Measurements from ENCODE around the gene DRC7. TPM values are rescaled to one million over a fixed set of nuclear protein-coding genes. Genes with fewer than 3 reads are reported as not detected.

Gene DRC7
- polyA plus RNA-seq, 1 donor from 2014 or later, result 1.4 TPM

DNA sequence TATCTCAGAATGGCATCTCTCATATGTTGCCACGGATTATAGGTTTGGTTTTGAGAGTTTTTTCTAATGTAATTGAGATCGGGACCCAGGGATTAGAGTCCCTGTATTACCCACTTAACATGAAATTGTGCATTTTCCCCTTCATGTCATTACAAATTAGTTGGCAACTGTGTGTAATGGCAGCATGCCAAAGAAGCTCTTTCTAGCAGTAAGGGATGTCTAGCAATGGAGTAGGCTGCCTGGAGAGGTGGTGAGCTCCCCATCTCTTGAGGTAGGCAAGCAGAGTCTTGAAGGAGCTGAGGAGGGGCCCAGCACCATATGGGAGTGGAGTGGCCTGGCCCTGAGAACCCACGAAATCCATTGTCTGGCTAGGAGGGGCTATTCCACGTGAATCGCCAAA lies 30.9 kb downstream of the DRC7 start:
- Histone ChIP-seq H3K9me2 (ENCODE audit: insufficient read depth, low read length) (no peaks in the 10 kb centered on the region), H3F3A (ENCODE audit: insufficient read depth, low read length, poor library complexity, severe bottlenecking) (no peaks in the 10 kb centered on the region), H3K27ac (ENCODE audit: low read length) (no peak overlapping the region), H2AFZ (ENCODE audit: low read depth, low read length) (no peak overlapping the region), H3K9me3 (ENCODE audit: low read length) (no peaks in the 10 kb centered on the region), H4K20me1 (ENCODE audit: insufficient read depth) (no peaks in the 10 kb centered on the region), H3K79me2 (replicated peaks; ENCODE audit: insufficient read depth, low read length) (no peaks in the 10 kb centered on the region), H3K4me3 (ENCODE audit: low read length) (no peak overlapping the region), H3K4me2 (ENCODE audit: low read length) (no peak overlapping the region), H3K9ac (ENCODE audit: low read length) (no peak overlapping the region), H3K27me3 (ENCODE audit: insufficient read depth, low read depth, low read length) (no peaks in the 10 kb centered on the region), H3K36me3 (ENCODE audit: insufficient read depth, low read length) (no peaks in the 10 kb centered on the region)
- TF ChIP-seq SMC3 (conservative IDR thresholded peaks at IDR 0.05; ENCODE audit: poor library complexity) (no peak), RAD21 (conservative IDR thresholded peaks at IDR 0.05) (no peak), POLR2AphosphoS5 (IDR thresholded peaks at IDR 0.05) (no peak), EP300 (conservative IDR thresholded peaks at IDR 0.05; ENCODE audit: poor library complexity, severe bottlenecking) (no peak), TAF1 (IDR thresholded peaks at IDR 0.05; ENCODE audit: low read depth) (no peak), MXI1 (conservative IDR thresholded peaks at IDR 0.05; ENCODE audit: poor library complexity, severe bottlenecking) (no peak), EZH2 (IDR thresholded peaks at IDR 0.05; ENCODE audit: borderline replicate concordance, insufficient read depth, low read length, poor library complexity, severe bottlenecking) (no peak)
- TF ChIP-seq, protein P1, sequence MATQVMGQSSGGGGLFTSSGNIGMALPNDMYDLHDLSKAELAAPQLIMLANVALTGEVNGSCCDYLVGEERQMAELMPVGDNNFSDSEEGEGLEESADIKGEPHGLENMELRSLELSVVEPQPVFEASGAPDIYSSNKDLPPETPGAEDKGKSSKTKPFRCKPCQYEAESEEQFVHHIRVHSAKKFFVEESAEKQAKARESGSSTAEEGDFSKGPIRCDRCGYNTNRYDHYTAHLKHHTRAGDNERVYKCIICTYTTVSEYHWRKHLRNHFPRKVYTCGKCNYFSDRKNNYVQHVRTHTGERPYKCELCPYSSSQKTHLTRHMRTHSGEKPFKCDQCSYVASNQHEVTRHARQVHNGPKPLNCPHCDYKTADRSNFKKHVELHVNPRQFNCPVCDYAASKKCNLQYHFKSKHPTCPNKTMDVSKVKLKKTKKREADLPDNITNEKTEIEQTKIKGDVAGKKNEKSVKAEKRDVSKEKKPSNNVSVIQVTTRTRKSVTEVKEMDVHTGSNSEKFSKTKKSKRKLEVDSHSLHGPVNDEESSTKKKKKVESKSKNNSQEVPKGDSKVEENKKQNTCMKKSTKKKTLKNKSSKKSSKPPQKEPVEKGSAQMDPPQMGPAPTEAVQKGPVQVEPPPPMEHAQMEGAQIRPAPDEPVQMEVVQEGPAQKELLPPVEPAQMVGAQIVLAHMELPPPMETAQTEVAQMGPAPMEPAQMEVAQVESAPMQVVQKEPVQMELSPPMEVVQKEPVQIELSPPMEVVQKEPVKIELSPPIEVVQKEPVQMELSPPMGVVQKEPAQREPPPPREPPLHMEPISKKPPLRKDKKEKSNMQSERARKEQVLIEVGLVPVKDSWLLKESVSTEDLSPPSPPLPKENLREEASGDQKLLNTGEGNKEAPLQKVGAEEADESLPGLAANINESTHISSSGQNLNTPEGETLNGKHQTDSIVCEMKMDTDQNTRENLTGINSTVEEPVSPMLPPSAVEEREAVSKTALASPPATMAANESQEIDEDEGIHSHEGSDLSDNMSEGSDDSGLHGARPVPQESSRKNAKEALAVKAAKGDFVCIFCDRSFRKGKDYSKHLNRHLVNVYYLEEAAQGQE (IDR thresholded peaks at IDR 0.05; ENCODE audit: borderline replicate concordance), result no peak
- TF ChIP-seq, protein P2, sequence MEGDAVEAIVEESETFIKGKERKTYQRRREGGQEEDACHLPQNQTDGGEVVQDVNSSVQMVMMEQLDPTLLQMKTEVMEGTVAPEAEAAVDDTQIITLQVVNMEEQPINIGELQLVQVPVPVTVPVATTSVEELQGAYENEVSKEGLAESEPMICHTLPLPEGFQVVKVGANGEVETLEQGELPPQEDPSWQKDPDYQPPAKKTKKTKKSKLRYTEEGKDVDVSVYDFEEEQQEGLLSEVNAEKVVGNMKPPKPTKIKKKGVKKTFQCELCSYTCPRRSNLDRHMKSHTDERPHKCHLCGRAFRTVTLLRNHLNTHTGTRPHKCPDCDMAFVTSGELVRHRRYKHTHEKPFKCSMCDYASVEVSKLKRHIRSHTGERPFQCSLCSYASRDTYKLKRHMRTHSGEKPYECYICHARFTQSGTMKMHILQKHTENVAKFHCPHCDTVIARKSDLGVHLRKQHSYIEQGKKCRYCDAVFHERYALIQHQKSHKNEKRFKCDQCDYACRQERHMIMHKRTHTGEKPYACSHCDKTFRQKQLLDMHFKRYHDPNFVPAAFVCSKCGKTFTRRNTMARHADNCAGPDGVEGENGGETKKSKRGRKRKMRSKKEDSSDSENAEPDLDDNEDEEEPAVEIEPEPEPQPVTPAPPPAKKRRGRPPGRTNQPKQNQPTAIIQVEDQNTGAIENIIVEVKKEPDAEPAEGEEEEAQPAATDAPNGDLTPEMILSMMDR (IDR thresholded peaks at IDR 0.05; ENCODE audit: poor library complexity, severe bottlenecking), result no peak

DNA sequence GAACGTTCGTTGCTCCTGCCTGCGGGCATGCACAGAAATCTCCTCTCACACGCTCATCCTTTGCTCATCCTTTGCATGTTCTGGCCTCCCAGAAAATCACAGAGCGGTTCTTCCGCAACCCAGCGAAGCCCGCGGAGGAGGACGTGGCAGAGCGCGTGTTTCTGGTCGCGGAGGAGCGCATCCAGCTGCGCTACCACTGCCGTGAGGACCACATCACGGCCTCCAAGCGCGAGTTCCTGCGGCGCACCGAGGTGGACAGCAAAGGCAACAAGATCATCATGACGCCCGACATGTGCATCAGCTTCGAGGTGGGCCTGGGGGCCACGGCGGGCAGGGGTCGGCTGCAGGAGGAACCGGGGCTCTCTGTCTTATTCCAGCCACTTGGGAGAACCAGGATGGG lies 31.4 kb downstream of the DRC7 start:
- H3K4me3 ChIP-seq (ENCODE audit: low read length), result no peak overlapping the region
- no peaks in the 10 kb centered on the region for H3K9me3 ChIP-seq (ENCODE audit: low read length)
- no peaks in the 10 kb centered on the region for H4K20me1 ChIP-seq (ENCODE audit: insufficient read depth)
- H3K9me2 ChIP-seq (ENCODE audit: insufficient read depth, low read length), result no peaks in the 10 kb centered on the region
- TF ChIP-seq MXI1 (conservative IDR thresholded peaks at IDR 0.05; ENCODE audit: poor library complexity, severe bottlenecking), result no peak
- no peak overlapping the region for H2AFZ ChIP-seq (ENCODE audit: low read depth, low read length)
- no peaks in the 10 kb centered on the region for H3K36me3 ChIP-seq (ENCODE audit: insufficient read depth, low read length)
- H3K4me2 ChIP-seq (ENCODE audit: low read length), result no peak overlapping the region
- no peak overlapping the region for H3K27ac ChIP-seq (ENCODE audit: low read length)
- no peak overlapping the region for H3K9ac ChIP-seq (ENCODE audit: low read length)
- no peaks in the 10 kb centered on the region for H3K27me3 ChIP-seq (ENCODE audit: insufficient read depth, low read depth, low read length)
- H3F3A ChIP-seq (ENCODE audit: insufficient read depth, low read length, poor library complexity, severe bottlenecking), result no peaks in the 10 kb centered on the region
- H3K79me2 ChIP-seq (replicated peaks; ENCODE audit: insufficient read depth, low read length), result no peaks in the 10 kb centered on the region

DNA sequence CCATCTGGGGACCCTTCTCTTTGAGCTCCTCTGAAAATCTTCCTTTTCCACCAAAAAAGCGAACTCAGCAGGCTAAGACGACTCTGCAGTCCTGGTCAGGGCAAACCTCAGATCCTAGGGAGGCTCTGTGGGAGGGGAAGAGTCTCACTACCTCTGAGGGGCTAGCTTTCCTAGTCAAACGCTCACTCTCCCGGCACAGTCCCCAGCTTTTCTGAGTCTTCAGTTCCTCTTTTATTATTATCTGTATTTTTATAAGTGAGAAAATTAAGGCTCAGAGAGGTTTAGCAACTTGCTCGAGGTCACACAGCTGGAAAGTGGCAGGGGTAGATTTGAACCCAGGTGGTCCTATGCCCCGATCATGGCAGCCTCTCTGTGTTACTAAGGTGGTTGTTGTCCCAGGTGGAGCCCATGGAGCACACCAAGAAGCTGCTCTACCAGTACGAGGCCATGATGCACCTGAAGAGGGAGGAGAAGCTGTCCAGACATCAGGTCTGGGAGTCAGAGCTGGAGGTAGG lies 31.9 kb downstream of the DRC7 start:
- H3K9me3 ChIP-seq (ENCODE audit: low read length), result no peaks in the 10 kb centered on the region
- no peaks in the 10 kb centered on the region for H4K20me1 ChIP-seq (ENCODE audit: insufficient read depth)
- no peaks in the 10 kb centered on the region for H3K27me3 ChIP-seq (ENCODE audit: insufficient read depth, low read depth, low read length)
- no peaks in the 10 kb centered on the region for H3K79me2 ChIP-seq (replicated peaks; ENCODE audit: insufficient read depth, low read length)
- no peaks in the 10 kb centered on the region for H3K9me2 ChIP-seq (ENCODE audit: insufficient read depth, low read length)
- TF ChIP-seq TAF1 (IDR thresholded peaks at IDR 0.05; ENCODE audit: low read depth) (no peak), SMC3 (conservative IDR thresholded peaks at IDR 0.05; ENCODE audit: poor library complexity) (no peak), MXI1 (conservative IDR thresholded peaks at IDR 0.05; ENCODE audit: poor library complexity, severe bottlenecking) (no peak), POLR2AphosphoS5 (IDR thresholded peaks at IDR 0.05) (no peak), EP300 (conservative IDR thresholded peaks at IDR 0.05; ENCODE audit: poor library complexity, severe bottlenecking) (no peak), EZH2 (IDR thresholded peaks at IDR 0.05; ENCODE audit: borderline replicate concordance, insufficient read depth, low read length, poor library complexity, severe bottlenecking) (no peak), RAD21 (conservative IDR thresholded peaks at IDR 0.05) (no peak)
- TF ChIP-seq, protein P2 (IDR thresholded peaks at IDR 0.05; ENCODE audit: poor library complexity, severe bottlenecking), result no peak
- TF ChIP-seq, protein P1 (IDR thresholded peaks at IDR 0.05; ENCODE audit: borderline replicate concordance), result no peak
- no peaks in the 10 kb centered on the region for H3F3A ChIP-seq (ENCODE audit: insufficient read depth, low read length, poor library complexity, severe bottlenecking)
- H3K4me2 ChIP-seq (ENCODE audit: low read length), result no peak overlapping the region
- no peak overlapping the region for H3K27ac ChIP-seq (ENCODE audit: low read length)
- no peak overlapping the region for H2AFZ ChIP-seq (ENCODE audit: low read depth, low read length)
- H3K36me3 ChIP-seq (ENCODE audit: insufficient read depth, low read length), result no peaks in the 10 kb centered on the region
- no peak overlapping the region for H3K9ac ChIP-seq (ENCODE audit: low read length)
- no peak overlapping the region for H3K4me3 ChIP-seq (ENCODE audit: low read length)

Measured in neural cell (in vitro differentiated cells).